Stimulated activated CD4-positive, alpha-beta T cell treated with anti-CD3 and anti-CD28 coated beads, Interleukin-4, amount 100 ng/mL, for 24 hours (primary cell): ENCODE data around the gene PTPRB.

Experiments used
- DNase-seq: peaks from one replicate; pipeline ENCODE4 v3.0.0-alpha.2; 2020

The PTPRB gene

DNA sequence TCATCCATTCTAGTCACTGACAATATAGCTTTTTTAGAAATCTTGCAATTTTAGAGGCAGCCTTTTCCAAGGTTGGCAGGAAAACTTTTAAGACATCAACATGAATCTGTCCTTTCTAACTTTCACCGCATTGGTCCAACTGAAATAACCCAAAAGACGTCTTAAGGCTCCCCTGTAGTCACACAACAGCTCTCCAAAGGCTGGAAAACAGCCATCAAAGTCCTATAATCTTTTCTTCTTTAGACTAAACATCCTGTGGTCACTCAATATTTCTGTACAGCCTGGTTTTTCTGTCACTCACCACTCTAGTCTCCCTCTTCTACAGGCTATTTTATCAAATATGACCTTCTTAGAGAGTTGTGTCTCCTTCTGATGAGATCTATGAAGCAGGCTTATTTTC lies 4.5 kb upstream of the PTPRB start:
- no peak for DNase-seq

DNA sequence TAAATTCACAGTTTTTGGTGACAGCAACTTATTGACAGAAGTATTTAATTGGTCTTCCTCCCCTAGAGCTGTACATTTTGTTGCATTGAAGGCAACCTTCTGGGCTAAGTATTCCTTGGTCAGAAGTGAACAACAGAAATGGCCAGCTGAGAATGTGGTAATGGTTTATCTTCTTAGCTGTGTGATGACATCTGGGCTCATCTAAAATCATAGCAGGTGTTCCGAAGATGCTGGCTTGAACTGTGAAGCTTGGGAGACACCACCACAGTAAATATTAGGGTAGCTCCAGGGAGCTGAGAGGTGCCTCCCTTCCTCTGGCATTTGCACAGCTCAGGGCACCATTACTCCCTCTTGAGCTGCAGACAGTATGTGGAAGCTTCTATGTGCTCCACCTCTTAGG lies 3.7 kb upstream of the PTPRB start:
- no peak for DNase-seq

DNA sequence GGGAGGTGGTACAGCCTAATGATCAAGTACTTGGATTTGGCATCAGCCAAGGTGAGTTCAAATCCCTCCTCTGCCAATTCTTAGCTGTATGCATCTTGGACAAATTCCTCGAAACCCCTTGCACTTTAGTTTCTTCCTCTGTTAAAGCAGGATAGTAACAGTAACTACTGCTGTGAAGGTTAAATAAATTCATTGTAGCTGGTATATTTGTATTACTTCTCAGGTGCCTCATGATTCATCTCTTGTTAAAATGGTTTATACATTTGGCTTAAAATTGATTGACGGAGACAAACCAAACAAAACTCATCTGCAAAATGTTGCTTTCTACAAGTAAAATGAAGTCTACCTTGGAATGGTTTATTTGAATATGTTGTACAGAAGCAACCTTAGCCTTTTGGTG lies 2.3 kb upstream of the PTPRB start:
- DNase-seq, result no peak

DNA sequence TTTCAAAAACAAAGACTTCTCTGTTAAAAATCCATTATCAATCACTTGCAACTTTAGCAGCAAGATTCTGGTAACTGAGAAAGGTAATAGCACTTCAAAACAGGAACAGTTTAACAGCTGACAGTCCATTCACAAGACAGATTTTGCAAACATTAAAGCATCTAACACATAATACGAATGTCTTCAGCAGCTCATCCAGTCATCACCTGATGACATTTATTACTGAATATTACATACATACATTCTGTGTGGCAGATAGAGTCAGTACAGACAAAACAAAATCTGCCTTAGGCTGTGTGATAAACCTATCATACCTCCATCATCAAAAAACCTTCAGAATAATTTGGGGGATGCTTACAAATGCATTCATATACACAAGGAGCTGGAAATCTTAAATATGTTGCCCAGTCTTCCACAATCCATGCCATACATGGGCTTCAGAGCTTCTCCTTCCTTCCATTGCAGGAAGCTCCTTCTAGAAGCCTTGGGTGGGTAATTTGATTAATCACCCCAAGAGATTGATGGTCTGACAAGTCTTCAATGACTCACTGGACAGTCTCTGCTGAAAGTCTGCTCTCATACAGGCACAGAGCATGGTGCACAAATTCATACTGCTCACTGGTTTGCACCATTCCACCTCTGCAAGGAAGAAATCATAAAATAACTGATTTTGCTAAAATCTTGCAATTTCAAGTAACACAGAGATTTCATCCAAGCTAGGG lies 1.6 kb upstream of the PTPRB start:
- DNase-seq, result no peak

DNA sequence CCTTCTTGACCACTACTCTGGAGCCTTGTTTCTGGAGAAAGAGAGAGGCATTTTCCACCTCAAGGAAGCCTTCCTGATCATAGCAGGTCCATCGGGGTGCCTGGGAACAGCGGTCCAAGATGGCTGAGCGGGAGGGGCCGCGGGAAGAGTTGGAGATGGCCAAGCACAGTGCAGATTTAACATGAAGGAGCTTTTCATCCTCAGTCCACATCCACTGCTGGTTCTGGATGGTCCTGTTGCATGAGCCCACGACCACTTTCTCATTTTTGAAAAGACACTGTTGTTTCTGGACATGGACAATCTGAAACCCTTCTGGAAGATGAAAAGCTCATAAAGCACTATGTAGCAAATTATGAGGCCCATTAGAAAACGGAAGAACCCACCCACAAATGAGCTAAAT lies 1.5 kb downstream of the PTPRB start:
- no peak for DNase-seq

DNA sequence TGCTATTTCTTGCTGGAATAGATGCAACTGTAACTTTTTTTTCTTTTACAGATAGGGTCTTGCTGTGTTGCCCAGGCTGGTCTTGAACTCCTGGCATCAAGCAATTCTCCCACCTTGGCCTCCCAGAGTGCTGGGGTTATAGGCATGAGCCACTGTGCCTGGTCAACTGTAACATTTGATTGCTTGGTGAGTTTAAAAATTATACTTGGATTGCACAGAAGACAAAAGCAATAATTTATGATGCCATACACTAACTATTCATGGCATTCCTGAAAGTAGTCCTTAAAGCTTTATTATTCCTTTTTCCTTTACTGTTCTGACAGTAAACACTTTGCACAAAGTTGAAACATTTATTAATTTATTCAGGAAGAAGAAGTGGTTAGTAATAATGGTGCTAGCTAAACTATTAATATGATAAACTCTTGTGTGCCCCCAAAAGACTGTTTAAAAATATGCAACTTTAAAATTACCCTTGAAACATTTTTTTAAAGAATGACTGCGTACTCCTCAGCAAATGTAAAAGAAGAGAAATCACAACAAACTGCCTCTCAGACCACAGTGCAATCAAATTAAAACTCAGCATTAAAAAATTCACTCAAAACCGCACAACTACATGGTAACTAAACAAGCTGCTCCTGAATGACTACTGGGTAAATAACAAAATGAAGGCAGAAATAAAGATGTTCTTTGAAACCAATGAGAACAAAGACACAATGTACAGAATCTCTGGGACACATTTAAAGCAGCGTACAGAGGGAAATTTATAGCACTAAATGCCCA lies 8.3 kb downstream of the PTPRB start:
- no peak for DNase-seq

DNA sequence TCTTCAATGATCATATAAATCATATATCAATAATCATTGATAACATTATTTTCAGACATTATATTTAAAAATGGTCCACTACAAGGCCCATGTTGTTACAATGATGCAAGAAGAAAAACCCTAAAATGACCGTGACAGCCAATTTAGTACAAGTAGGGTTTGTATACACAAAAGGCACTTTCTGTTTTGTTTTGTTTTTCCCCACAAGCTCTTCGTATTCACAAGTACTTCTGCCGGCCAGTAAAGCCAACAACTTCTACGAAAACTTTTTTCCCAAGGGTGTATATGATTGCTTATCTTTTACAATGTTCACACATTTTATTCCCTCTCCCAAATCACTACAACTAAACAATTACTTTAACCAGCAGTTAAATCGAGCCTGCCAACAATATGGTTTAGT lies 9.6 kb downstream of the PTPRB start:
- no peak for DNase-seq

DNA sequence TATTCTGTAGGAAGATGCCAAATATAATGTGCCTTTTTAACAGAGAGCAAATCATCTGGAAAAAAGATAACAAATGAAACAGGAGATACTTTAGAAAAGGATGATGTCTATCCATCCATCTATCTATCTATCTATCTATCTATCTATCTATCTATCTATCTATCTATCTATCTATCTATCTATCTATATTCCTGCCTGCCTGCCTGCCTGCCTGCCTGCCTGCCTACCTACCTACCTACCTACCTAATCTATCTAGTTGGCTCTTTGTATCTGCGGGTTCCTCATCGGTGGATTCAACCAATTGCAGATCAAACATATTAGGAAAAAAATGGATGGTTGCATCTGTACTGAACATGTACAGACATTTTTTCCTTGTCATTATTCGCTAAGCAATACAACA lies 11.0 kb downstream of the PTPRB start:
- DNase-seq, result no peak

DNA sequence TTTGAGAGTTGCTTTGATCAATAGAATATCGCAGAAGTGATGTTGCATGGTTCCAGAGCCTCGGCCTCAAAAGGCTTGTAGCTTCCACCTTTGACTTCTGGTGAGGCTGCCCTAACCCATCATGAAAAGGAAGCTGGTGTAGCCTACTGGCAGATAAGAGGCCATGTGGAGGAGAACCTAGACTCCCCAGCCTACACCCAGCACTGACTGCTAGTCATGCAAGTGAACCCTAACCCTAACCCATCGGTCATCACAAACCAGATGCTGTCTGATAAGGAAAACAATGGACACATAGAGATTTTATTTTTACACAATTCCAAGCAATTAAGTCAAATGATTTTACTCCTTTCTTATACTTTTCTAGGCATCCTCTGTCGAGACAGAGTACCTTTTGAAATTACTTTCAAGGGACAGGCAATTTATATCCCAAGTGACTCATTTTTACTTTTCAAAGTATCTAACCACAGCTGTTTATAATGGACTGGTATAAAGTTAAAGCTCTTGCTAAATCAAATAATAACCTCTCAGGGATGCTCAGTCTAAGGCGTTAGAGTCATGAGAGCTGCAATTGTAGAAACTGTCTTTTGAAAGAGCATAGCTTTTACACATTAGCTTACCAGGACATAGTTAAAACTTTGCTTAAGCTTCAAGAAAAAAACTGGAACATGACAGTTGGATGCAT lies 17.6 kb downstream of the PTPRB start:
- DNase-seq, result no peak

DNA sequence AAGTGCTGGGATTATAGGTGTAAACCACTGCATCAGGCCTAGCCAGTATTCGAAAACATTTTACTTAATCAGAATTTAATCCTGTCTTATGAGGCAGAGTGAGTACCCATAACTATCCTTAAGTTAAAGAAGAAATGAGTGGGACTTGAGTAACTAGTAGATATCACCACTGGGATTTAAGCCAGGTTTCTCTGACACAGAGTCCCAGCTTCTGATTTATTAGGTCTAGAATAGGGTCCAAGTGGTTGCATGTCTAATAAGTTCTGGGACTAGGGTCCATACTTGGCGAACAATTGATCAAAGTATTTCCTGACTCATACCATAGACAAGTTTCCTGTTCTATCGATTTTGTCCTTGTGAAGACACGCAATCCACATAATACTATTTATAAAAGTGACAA lies 18.9 kb downstream of the PTPRB start:
- no peak for DNase-seq

DNA sequence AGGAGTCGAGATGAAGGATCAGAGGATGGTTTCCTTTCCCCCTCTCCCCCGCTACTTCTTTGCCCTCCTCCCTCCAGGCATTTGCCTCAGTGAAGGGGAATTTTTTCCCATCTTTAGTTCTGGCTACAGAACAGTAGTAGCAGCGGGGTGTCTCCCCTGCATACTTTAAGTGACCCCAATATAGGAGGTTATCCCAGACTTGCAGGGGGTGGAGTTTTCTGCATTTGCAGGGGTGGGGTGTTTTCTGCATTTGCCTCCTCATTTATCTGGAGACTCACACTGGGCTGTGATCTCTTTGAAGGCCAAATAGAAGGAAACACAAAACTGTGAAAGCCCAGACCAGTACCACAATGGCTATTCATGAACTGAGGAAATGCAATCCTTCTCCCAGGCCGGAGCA lies 19.8 kb downstream of the PTPRB start:
- DNase-seq, result no peak

DNA sequence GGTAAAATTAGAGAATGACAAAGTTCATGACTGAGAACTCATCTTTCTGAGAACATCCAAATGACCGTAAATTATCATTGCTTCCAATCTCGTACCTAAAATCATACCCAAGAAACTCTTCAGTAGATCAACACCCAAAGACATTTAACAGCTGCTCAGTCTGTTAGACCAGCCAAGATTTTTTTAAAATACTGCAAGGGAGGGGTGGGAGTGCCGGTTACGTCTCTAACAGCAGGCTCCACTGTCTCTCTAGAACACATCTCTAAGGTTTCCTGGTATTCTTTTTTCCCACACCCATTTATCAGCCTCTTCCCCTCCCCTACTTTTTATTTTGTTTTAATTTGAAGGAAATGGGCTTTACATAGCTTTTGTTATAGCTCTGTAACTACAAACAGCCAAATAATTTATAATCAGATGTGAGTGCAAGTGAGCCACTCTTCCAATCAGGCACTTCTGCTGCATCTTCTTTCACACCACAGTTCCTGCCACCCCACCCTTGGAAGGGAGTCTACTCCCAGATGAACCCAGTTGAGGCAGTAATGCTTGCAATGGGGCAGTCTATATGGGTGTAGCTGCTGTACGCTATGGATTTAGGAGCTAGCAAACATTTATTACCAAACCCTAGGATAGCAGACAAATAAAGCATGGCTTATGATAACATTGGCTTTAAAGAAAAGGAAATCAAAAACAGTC lies 21.9 kb downstream of the PTPRB start:
- DNase-seq, result no peak

DNA sequence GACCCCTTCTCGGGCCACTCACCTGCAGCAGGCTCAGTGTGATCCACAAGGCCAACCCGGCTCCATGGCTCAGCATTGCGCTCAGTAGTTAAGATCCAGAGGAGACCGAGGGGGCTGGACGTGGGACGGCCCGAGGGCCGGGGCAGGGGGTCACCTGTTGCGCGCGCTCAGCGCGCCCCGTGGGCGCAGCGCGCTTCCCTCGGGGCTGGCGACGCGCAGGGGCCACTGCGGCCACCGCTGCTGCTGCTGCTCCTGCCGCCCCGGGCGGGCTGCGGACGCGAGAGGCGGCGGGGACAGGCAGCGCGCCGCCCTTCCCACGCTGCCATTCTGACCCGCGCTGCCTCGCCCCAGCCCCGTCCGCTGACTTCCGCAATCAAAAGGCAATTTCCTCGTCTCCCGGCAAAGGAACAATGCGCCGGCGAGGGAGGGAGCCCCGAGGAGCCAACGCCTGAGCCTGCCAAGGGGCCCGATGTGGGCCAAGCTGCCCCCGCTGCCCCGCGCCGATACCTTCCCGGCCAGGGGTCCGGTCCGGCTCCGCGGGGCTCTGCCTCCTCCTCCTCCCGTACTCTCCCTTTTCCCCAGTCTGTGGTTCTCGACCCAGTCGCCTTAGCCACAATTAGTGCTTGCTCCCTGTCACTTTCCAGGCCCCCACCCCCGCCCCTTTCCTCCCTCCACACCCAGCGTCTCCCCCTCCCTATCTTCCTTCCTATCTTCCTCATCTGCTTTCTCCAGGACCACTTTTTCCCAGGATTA lies 27.3 kb downstream of the PTPRB start:
- DNase-seq, result no peak

DNA sequence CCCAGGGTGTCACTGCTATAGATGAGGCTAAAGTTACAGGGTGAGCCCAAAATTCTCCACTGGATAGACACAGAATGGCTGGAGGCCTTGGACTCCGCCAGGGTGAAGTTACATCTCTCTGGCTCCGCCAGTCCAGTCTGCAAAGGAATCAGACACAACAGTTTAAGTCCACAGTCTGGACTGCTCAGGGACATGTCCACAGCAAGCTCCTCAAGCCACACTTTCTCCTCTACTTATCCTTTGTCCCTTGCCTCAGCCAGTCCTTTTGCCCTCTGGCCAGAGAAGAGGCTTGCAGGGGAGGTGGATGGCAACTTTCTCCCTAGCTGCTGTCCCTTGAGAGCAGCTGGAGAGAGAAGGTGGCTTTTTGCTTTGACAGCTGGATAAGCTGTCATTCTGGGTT lies 28.0 kb downstream of the PTPRB start:
- no peak for DNase-seq

DNA sequence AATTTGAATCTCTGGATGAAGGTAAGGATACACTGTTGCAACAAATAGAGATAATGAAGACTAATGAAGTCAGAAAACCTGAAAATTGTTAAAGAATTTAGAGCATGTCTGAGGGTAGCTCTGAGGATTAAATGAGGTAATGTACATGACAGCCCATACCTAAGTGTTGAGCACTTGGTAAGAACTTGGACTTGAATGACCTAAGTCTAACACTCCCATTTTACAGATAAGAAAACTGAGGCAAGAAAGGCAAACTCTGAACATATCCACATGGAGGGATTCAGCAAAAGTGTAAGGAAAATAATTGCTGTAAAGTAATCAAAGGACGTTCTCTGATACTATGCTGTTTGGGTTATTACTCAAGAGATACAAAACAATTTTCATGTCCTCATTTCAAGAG lies 29.0 kb downstream of the PTPRB start:
- DNase-seq, result no peak

DNA sequence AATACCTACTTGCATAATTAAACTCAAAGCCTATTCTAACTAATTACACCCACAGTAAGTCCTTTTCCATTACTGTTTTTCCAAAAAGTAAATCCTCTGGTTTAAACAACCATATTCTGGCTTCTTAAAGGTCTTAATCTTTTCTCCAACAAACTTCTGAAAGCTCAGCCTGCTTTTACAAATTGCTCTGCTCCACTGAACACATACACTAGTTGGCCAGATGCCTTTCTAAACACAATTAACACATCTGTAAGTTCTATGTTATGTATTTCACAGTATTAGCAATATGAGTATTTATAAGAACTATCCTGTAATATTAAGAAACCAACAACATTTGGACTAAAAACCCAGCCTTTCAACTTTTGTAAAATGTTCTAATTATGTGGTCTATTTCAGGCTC lies 30.1 kb downstream of the PTPRB start:
- DNase-seq, result no peak

DNA sequence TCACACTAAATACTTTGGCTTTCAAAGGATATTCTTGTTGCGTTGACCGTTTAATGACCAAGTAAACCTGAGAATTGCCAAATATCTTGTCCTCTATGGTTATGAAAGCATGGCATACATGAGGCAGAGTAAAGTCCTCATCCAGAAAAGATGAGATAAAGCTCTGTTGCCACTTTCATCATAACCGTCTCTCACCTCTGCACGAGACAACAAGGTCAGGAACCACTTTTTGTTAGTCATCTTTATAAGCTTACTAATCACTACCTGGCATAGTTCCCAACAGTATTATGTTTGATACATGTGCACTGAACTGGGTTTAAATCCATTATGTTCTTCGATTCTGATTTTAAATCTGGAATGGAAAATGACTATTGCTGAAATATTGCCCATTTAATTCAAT lies 31.3 kb downstream of the PTPRB start:
- no peak for DNase-seq

DNA sequence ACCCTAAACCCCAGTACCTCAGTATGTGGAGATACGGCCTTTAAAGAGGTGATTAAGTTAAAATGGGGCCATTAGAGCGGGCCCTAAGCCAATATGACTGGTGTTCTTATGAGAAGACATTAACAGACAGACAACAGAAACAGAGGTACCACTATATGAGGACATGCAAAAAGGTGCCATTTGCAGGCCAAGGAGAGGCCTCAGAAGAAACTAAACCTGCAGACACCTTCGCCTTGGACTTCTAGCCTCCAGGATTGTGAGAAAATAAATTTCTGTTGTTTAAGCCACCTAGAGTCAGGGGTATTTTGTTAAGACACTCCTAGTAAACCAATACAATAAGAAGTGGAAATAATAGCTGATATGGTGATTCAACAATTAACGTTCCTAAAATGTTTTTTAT lies 32.6 kb downstream of the PTPRB start:
- DNase-seq, result no peak

DNA sequence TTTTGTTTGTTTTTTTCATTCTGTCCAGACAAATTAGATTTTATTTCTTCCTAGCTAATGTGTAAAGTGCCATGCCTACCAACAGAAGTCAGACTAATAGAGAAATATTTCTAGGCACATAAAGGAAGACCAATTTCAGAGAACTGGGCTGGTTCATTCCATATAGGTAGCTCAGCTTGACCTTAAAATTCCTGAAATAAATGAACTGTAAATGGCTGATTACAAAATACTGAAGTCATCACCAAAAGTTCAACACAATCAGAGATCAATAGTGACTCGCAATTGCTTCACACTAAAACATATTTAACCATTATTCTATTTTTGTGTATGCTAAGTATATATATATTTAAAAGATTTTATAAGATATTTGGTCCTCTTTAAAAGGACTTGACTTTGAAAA lies 34.2 kb downstream of the PTPRB start:
- no peak for DNase-seq

DNA sequence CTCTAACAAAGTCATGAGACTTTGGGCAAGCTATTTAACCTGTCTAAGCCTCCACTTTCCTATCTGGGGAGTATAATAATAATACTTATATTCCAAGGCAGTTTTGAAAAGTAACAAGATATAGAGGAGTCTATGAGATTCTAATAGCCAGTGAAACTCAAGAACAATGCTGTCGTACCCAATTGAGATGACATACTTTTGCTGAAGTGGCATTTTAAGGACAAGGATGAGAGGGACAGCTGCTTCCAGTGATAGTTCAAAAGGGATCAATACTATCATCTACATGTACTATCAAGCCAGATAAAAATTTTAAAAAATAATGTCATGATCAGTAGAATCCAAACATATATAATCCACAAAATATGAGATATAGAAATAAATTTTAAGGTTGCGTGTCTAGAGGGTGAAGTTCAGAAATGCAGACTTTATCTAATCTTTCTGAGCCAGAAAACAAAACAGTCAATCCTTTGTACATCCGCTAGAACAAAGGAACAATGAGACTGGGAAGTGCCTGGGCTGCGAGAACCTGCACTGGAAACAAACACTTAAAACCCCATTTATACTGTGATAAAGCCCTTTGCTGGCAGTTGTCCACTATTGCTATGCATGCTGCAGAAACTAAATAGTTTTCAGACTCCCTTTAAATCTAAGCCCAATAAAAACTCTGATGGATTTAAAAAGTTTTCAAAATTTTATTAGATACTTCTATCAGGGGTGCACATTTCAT lies 38.6 kb downstream of the PTPRB start:
- DNase-seq, result no peak

DNA sequence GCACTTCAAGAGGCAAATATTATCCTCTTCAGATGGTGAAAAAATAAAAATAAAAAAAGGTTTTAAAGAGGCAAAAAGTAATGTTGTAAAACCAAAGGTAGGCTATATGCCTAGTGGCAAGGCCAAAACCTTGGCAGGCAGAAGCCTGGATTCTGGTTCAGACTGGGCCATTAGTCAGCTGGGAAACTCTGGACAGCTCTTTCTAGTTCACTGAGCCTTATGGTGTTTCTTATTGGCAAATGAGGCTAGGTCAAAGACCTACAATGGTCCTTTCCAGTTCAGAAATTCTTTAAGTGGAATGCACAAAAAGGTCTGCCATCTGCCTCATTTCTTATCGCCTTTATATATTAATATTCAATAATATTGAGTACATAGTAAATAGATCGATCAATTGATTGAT lies 44.6 kb downstream of the PTPRB start:
- no peak for DNase-seq

DNA sequence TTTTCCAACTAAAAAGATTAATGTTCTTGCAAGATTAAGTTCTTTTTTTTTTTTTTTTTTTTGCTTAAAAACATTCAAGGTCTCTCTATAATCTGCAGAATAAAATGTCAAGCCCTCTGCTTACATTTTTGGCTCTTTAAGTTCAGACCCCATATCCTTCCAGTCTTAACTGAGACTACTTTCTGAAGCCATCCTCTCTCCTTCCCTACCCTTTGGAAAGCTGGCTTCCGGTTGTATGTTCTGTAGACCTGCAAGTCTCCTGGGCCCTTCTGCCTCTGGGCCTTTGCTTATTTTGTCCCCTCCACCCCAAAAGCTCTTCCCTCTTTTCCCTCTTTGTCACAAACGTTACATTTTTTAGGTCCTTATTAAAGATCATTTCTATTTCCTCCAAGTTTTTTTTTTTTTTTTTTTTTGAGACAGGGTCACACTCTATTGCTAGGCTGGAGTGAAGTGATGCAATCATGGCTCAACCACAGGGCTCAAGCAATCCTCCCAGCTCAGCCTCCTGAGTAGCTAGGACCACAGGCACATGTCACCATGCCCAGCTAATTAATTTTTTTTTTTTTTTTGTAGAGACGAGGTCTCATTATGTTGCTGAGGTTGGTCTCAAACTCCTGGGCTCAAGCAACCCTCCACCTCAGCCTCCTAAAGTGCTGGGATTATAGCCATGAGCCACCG lies 46.5 kb downstream of the PTPRB start:
- no peak for DNase-seq
